Endothelial cell of umbilical vein (primary cell): ENCODE results near the gene CCDC27. TPM values are rescaled to one million over a fixed set of nuclear protein-coding genes. Genes with fewer than 3 reads are reported as not detected.

Experiments used
- BruUV-seq: library from RNA; stranded (reverse); fragments of 400-500 nt; replicated peaks from 2 replicates; lab custom pipeline; 2021; lab: Mats Ljungman, UMichigan
- CTCF ChIA-PET: fragments of 300-600, 350-600 bp; sonication (Branson Sonifier 250); formaldehyde crosslinking; loops from one replicate; lab custom pipeline; 2021; ENCODE audit warnings: antibody characterized with exemption, inconsistent platforms; lab: Charles Lee
- POLR2A ChIA-PET: fragments of 300-600, 350-600 bp; sonication (Branson Sonifier 250); formaldehyde crosslinking; loops from one replicate; lab custom pipeline; 2021; ENCODE audit warnings: antibody characterized with exemption, inconsistent platforms; lab: Charles Lee
- DNase-seq: peaks from one replicate; pipeline ENCODE4 v3.0.0-alpha.2; 2011; ENCODE audit warnings: low read depth, low spot score
- FAIRE-seq: peaks from 2 replicates; lab custom pipeline; 2011; peaks lifted over from hg19 to GRCh38; lab: Jason Lieb, UNC
- H2AFZ ChIP-seq: 2 replicates; pipeline ENCODE4 v1.6.0; 2012; ENCODE audit warnings: low read depth, low read length, control low read depth, inconsistent platforms
- H3K27ac ChIP-seq: 2 replicates; pipeline ENCODE4 v1.5.1; 2011; ENCODE audit warnings: low read depth, mild to moderate bottlenecking, control low read depth, low read length, moderate library complexity; ENCODE audit not compliant: insufficient read depth
- H3K27me3 ChIP-seq, 2 experiments: 2 replicates each; pipeline versions ENCODE4 v1.6.0 to v1.6.1; 2011; ENCODE audit warnings: low read length in 2 of 2, mixed read lengths in 1 of 2; ENCODE audit not compliant: control insufficient read depth in 2 of 2, insufficient read depth in 2 of 2
- H3K36me3 ChIP-seq, 2 experiments: 2 replicates in 1 of 2; 3 replicates in 1 of 2; pipeline ENCODE4 v1.5.1; 2011; ENCODE audit warnings: low read length in 2 of 2, mild to moderate bottlenecking in 1 of 2, moderate library complexity in 1 of 2; ENCODE audit not compliant: control insufficient read depth in 2 of 2, insufficient read depth in 2 of 2; ENCODE audit errors: extremely low read depth in 1 of 2
- H3K4me1 ChIP-seq: 3 replicates; pipeline ENCODE4 v1.5.1; 2011; ENCODE audit warnings: mild to moderate bottlenecking, low read length; ENCODE audit not compliant: control insufficient read depth, insufficient read depth; ENCODE audit errors: extremely low read depth
- H3K4me2 ChIP-seq: 2 replicates; pipeline ENCODE4 v1.6.1; 2011; ENCODE audit warnings: low read length, control low read depth, mixed read lengths; ENCODE audit not compliant: insufficient read depth
- H3K4me3 ChIP-seq, 3 experiments: fragments of 200-600 bp in 1 of 3; sonication (generic), shearing (Covaris generic) in 1 of 3; replicated peaks in 1 of 3; 2 replicates each; pipeline ENCODE4 v1.5.1; 2011 to 2016; ENCODE audit warnings: control low read depth in 3 of 3, low read length in 3 of 3, mild to moderate bottlenecking in 2 of 3, inconsistent platforms in 1 of 3, low read depth in 1 of 3, moderate library complexity in 1 of 3; ENCODE audit not compliant: insufficient read depth in 1 of 3
- H3K79me2 ChIP-seq: 2 replicates; pipeline ENCODE4 v1.6.0; 2012; ENCODE audit warnings: low read length, inconsistent platforms; ENCODE audit not compliant: control insufficient read depth, insufficient read depth
- H3K9ac ChIP-seq: replicated peaks from 2 replicates; pipeline ENCODE3; 2011; ENCODE audit warnings: low read length, control low read depth; ENCODE audit not compliant: insufficient read depth; ENCODE audit errors: extremely low read depth
- H3K9me1 ChIP-seq: replicated peaks from 3 replicates; pipeline ENCODE4 v1.6.0; 2011; ENCODE audit warnings: mild to moderate bottlenecking, low read length; ENCODE audit not compliant: control insufficient read depth, insufficient read depth; ENCODE audit errors: extremely low read depth
- H3K9me3 ChIP-seq: replicated peaks from 2 replicates; pipeline ENCODE4 v1.5.1; 2012; ENCODE audit warnings: low read length, inconsistent platforms; ENCODE audit not compliant: control insufficient read depth, insufficient read depth
- H4K20me1 ChIP-seq: replicated peaks from 2 replicates; pipeline ENCODE3; 2011; ENCODE audit warnings: mild to moderate bottlenecking, low read length; ENCODE audit not compliant: control insufficient read depth, insufficient read depth; ENCODE audit errors: extremely low read depth
- EZH2 ChIP-seq: IDR thresholded peaks from 2 replicates; pipeline ENCODE4 v1.6.1; 2012; ENCODE audit warnings: borderline replicate concordance, low read depth, mild to moderate bottlenecking, moderate library complexity, low read length, inconsistent platforms; ENCODE audit not compliant: severe bottlenecking
- FOS ChIP-seq: IDR thresholded peaks from 2 replicates; pipeline ENCODE4 v1.6.1; 2011; ENCODE audit warnings: mild to moderate bottlenecking, low read length, moderate library complexity, borderline replicate concordance; ENCODE audit not compliant: insufficient read depth
- GATA2 ChIP-seq: IDR thresholded peaks from 2 replicates; pipeline ENCODE4 v1.7.0; 2011; ENCODE audit warnings: low read depth, mild to moderate bottlenecking, moderate library complexity, mixed read lengths, low read length; ENCODE audit not compliant: insufficient read length, insufficient read depth
- JUN ChIP-seq: IDR thresholded peaks from 2 replicates; pipeline ENCODE4 v1.6.1; 2011; ENCODE audit warnings: borderline replicate concordance, low read depth; ENCODE audit not compliant: insufficient read length, insufficient read depth
- MYC ChIP-seq: IDR thresholded peaks from one replicate; pipeline ENCODE4 v1.6.1; 2011; ENCODE audit warnings: mild to moderate bottlenecking, low read depth, low read length
- POLR2A ChIP-seq: IDR thresholded peaks from 2 replicates; pipeline ENCODE4 v1.6.1; 2012; ENCODE audit warnings: low read depth, mild to moderate bottlenecking, control low read depth, low read length
- POLR2AphosphoS5 ChIP-seq: IDR thresholded peaks from 2 replicates; pipeline ENCODE4 v1.6.1; 2012; ENCODE audit warnings: low read depth, mild to moderate bottlenecking, control low read depth, low read length, moderate library complexity; ENCODE audit not compliant: insufficient read depth
- dilution Hi-C: fragments of 300-500 bp; cut with MboI; formaldehyde crosslinking; loops from one replicate; pipeline ENCODE4 v1.15.0; 2019; ENCODE audit warnings: low sequenced_read_pairs; ENCODE audit not compliant: extremely low pct_ligation_motif_present
- intact Hi-C: fragments of 100-400 bp; cut with micrococcal nuclease; formaldehyde crosslinking; loops from one replicate; pipeline ENCODE4 v1.10.0; 2022
- polyA plus RNA-seq, 4 experiments: library from polyadenylated mRNA; depleted of rRNA in 3 of 4; stranded (reverse) in 3 of 4; unstranded in 1 of 4; fragments of >200 nt; gene quantifications; 2 replicates each; pipeline versions ENCODE4 v1.2.1 to v1.2.3, GENCODE V29; 2011 to 2012; ENCODE audit warnings: missing spikeins in 1 of 4
- total RNA-seq: library from RNA; stranded (reverse); gene quantifications from 2 replicates; pipeline ENCODE4 v1.2.3, GENCODE V29; 2021
- TF ChIP-seq, protein P1 (sequence below): IDR thresholded peaks from 2 replicates; pipeline ENCODE4 v1.6.1; 2011; ENCODE audit not compliant: insufficient read depth, insufficient read length
- TF ChIP-seq, protein P2 (sequence below), 2 donors: IDR thresholded peaks; 1 replicate in 1 of 2; 2 replicates in 1 of 2; pipeline ENCODE4 v1.5.1; 2011; ENCODE audit warnings: low read length in 2 of 2, mild to moderate bottlenecking in 2 of 2, moderate library complexity in 2 of 2, control low read depth in 1 of 2, inconsistent platforms in 1 of 2, low read depth in 1 of 2; ENCODE audit not compliant: insufficient read depth in 1 of 2; ENCODE audit errors: extremely low read depth in 1 of 2

CCDC27 gene
- total and polyA plus RNA-seq, 2 donors (not counting 3 experiments of a cell fraction or from before 2014, with no cell fraction given): not detected

DNA sequence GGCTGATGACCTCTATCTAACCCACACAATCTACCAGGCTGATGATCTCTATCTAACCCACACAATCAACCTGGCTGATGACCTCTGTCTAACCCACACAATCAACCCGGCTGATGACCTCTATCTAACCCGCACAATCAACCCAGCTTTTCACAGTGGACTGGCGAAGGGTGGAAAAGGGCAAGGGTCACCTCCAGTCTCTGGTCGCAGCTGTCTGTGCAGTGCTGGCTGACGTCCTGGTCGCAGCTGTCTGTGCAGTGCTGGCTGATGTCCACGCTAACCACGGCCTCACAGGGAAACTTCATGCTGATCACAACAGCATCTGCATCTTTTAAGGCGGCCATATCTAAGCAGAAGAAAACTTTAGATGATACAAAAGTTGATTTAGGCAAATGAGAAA lies 12.2 kb upstream of the CCDC27 start:
- dilution Hi-C loops: no loop called here
- POLR2A ChIA-PET: no interaction called here

DNA sequence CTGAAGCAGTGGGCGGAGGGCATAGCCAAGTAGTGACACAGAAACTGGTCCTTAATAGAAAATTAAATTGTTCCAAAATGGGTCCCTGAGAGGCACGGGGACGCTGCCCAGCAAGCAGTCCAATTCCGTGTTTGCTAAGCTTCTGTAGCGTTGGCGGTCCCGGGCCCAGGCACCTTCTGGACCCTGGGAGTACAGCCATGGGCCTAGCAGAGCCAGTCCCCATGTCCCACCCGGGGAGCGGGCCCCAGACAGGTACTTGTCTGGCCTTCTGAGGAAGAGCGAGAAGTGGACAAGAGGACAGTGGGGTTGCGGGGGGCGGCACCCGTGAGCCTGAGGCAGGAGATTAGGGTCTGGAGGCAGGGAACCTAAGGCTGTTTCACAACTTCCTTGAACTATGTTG lies 11.5 kb upstream of the CCDC27 start:
- no peaks in the 10 kb centered on the region for H3K27me3 ChIP-seq
- no peak overlapping the region for H2AFZ ChIP-seq
- no peaks in the 10 kb centered on the region for H3K4me1 ChIP-seq
- intact Hi-C loops: no loop called here
- FAIRE-seq (no peak), DNase-seq (no peak)
- TF ChIP-seq EZH2 (no peak), POLR2A (no peak), MYC (no peak), POLR2AphosphoS5 (no peak), FOS (no peak), JUN (no peak), GATA2 (no peak)
- TF ChIP-seq, protein P1, sequence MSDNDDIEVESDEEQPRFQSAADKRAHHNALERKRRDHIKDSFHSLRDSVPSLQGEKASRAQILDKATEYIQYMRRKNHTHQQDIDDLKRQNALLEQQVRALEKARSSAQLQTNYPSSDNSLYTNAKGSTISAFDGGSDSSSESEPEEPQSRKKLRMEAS: no peak
- TF ChIP-seq, protein P2, sequence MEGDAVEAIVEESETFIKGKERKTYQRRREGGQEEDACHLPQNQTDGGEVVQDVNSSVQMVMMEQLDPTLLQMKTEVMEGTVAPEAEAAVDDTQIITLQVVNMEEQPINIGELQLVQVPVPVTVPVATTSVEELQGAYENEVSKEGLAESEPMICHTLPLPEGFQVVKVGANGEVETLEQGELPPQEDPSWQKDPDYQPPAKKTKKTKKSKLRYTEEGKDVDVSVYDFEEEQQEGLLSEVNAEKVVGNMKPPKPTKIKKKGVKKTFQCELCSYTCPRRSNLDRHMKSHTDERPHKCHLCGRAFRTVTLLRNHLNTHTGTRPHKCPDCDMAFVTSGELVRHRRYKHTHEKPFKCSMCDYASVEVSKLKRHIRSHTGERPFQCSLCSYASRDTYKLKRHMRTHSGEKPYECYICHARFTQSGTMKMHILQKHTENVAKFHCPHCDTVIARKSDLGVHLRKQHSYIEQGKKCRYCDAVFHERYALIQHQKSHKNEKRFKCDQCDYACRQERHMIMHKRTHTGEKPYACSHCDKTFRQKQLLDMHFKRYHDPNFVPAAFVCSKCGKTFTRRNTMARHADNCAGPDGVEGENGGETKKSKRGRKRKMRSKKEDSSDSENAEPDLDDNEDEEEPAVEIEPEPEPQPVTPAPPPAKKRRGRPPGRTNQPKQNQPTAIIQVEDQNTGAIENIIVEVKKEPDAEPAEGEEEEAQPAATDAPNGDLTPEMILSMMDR (IDR thresholded peaks at IDR 0.05; ENCODE audit: extremely low read depth in 1 of 2, insufficient read depth in 1 of 2, low read depth in 1 of 2, low read length in 2 of 2): no peak
- no peak overlapping the region for H3K4me3 ChIP-seq
- H3K9me3 ChIP-seq: no peaks in the 10 kb centered on the region
- dilution Hi-C loops: no loop called here
- H3K27ac ChIP-seq: no peak overlapping the region
- BruUV-seq: no TSS peak
- CTCF ChIA-PET: no interaction called here
- POLR2A ChIA-PET: no interaction called here
- no peaks in the 10 kb centered on the region for H4K20me1 ChIP-seq
- H3K9ac ChIP-seq: no peak overlapping the region
- peaks cover 2% of the 10 kb centered on the region for H3K79me2 ChIP-seq
- H3K9me1 ChIP-seq: no peaks in the 10 kb centered on the region
- H3K4me2 ChIP-seq: no peak overlapping the region
- peaks cover 4 to 28% of the 10 kb centered on the region in 2 experiments for H3K36me3 ChIP-seq

More for the DNA sequence above, 12.2 kb upstream of the CCDC27 start:
- Histone ChIP-seq H3K27ac (no peak overlapping the region), H4K20me1 (no peaks in the 10 kb centered on the region), H2AFZ (no peak overlapping the region), H3K4me1 (no peaks in the 10 kb centered on the region), H3K79me2 (no peaks in the 10 kb centered on the region), H3K9me1 (no peaks in the 10 kb centered on the region), H3K4me3 (no peak overlapping the region), H3K4me2 (no peak overlapping the region), H3K9me3 (no peaks in the 10 kb centered on the region), H3K36me3 (peaks cover 4 to 28% of the 10 kb centered on the region in 2 experiments), H3K27me3 (no peaks in the 10 kb centered on the region), H3K9ac (no peak overlapping the region)
- FAIRE-seq (no peak), DNase-seq (no peak)
- CTCF ChIA-PET: no interaction called here
- no TSS peak for BruUV-seq
- no peak for TF ChIP-seq POLR2A
- TF ChIP-seq, protein P2 (IDR thresholded peaks at IDR 0.05; ENCODE audit: extremely low read depth in 1 of 2, insufficient read depth in 1 of 2, low read depth in 1 of 2, low read length in 2 of 2): no peak
- TF ChIP-seq, protein P1: no peak
- intact Hi-C loops: no loop called here
